Measurements from ENCODE around the gene BAZ2B.

The BAZ2B gene

DNA sequence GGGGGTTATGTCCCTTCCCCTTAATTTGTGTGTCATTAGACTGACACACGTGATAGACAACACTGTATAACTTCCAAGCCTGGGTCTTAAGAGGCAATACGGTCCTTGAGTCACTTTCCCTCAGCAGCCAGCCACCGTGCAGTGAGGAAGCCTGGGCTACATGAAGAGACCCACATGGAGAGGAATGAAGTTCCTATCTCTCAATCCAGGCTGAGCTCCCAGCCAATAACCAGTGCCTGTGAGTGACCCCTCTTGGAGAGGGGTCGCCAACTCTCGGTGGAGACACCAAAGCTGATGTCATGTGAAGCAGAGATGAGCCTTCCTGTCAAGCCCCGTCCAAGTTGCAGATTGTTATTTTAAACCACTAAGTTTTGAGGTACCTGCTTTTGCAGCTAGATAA, 324.2 kb downstream of the BAZ2B start:
- DNase-seq: no peak

DNA sequence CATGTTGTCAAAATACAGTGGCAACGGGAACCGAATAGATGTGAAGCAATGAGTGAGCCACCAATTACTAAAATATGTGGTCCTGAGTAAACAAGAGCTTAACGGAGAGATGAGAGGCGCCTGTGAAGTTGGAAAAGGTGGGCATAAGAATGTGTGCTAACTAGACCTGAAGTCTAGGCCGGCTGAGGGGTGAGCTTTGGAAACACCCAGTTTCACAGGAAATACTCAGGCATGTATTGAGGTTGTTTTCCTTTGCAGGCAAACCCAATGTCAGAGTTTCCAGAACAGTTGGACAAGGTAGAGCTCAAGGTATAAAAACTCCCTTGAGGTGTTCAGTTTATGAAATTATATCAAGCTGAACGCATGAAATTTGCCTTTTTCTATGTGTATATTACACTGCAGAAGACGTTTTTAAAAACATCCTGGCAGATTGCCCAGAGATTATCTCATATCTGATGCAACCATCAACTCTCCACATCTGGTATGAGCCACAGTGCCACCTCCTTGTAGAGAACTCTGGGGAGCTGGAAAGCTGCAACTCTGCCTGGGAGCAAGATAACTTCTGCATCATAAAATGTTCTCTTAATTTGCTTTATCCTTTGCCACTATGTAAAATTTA, 325.9 kb downstream of the BAZ2B start:
- peak; percentile 43 for DNase-seq

DNA sequence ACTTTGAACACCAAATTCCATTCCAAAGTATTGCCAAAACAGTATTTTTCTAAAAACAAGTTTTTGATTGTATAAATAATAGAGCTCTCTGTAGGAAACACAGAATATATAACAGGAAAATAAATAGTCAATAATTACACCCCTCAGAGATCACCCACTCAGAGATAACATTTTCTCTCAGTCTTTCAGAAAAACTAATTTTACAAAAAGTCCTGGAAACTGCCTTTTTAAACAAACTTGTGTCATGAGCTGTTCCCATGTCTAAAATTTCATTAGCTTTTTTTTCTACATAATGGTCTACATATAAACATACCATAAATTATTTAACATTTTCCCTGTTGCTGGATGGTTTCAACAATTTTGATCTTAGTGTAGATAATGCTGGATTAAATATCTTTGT, 328.6 kb downstream of the BAZ2B start:
- no peak for DNase-seq

DNA sequence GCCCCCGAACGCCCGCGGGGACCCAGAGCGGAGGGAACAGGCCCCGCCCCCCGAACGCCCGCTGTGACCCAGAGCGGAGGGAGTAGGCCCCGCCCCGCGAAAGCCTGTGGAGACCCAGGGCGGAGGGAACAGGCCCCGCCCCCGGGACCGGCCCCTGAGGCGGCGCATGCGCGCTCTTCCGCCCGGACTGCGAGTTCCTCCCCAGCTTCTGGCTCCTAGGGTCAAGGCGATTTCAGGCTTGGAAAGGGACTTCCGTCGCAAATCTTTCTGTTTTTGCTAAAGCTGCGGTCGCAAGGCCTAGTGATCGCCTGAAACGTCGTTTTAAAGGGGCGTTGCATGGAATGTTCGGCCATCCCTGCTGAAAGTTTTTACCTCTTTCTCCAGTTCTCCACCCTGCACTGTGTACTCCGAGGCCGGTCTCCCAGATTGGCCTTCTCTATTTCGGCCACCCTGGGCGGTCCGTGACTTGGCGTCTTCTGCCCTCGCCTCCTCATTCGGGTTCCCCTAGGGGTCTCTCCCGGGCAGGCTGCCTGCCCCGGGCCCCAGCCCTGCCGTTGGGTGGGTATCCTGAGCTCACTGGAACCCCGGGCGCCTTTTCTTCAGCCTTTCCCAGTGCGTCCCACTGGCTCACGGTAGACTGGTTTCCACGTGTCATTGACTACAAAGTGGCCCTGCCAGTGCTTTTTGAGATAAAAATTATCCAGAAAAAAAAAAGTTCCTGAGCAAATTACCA, 329.5 kb downstream of the BAZ2B start:
- peak; percentile 98 for DNase-seq

DNA sequence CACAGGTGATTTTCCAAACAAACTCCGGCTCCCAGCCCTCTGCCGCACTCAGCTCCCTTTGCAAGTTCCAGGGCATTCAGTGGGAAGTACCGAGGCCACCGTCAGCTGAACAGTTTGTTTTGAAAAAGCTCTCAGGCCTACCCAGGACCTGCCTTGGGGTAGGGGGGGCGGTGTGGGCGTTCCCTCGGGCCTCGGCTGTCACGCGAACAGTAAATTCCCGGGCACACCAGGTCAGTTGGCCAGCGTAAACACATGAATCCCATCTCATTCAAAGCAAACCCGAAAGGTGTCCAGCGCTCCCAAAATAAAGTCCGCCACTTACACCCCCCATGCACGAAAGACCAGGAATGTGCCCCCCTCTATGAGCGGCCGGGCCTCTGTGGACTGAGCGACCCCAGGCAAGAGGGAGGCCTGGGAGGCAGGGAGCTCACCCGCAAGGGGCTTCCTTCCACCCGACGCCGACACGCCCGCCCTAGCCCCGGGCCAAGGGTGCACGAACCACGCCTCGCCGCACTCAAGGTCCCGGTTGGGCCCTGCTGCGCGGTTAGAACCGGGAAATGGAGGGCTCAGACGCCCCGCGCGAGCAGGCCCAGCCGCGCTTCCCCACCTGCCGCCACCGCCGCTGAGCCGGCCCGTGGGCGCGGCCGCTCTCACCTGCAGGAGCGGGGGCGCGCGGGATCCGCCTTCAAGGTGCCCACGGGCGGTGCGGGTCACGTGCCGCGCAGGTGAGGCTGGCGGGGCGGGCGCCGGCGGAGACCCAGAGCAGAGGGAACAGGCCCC, 330.2 kb downstream of the BAZ2B start, which contains the start of gene WDSUB1:
TSS of gene WDSUB1 (minus strand) at position 775 of the 780 bp plus-strand sequence. CDS start 3,634 bp downstream, outside the sequence.
- peak; percentile 22 for DNase-seq

DNA sequence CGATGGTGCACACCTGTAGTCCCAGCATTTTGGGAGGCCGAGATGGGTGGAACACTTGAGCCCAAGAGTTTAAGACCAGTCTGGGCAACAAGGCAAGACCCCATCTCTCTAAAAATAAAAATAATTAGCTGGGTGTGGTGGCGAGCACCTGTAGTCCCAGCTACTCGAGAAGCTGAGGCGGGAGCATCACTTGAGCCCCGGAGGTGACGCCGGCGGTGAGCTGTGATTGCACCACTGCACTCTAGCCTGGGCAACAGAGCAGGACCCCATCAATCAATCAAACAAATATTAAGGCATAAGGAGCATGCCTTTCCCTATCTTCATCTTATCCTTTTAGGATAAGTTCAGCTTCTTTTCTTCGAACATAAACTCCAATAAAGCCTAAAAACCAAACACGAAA, 330.9 kb downstream of the BAZ2B start:
- DNase-seq: no peak

DNA sequence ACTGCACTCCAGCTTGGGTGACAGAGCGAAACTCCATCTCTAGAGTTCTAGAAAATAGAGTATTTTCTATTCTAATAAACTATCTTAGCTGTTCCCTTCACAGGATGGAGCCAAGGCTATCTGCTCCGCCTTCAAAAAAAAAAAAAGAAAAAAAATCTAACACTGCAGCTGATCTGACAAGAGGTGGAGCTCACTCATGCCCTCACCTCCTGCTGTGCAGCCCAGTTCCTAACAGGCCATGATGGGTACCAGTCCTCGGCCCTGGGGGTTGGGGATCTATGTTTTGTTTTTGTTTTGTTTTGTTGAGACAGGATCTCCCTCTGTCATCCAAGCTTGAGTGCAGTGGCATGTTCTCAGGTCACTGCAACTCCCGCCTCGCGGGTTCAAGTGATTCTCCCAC, 332.8 kb downstream of the BAZ2B start:
- DNase-seq: no peak

DNA sequence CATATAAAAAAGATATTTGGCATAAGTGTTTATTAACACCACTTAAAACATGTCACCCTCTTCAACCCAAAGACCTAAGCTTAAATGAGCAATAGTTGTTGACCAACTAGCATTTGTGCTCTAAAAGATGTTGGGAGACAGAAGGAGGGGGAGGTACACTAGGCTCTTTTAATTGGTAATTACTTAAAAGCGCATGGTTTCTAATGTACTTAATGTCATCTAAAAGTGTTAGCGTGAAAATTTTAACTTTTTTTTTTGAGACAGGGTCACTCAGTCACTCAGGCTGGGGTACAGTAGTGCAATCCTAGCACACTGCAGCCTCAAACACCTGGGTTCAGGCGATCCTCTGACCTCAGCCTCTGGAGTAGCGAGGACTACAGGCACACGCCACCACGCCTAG, 335.3 kb downstream of the BAZ2B start:
- DNase-seq: no peak

DNA sequence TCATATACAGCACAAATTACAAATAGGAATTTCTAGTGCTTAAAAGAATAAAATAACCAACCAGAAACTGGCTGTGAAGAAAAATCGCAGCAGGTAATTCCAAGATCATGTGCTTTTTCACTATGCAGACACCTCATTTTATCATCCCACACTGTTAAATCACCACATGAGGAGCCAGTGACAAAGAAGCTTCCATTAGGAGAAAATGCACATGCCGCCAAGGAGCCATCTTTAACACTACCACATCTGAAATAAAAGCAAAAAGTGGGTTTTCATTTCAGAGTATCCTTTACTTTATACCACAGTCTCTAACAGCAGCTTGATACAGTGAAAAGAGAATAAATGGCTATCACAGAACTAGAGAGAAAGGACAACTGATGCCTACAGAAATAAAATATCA, 336.6 kb downstream of the BAZ2B start:
- DNase-seq: no peak

DNA sequence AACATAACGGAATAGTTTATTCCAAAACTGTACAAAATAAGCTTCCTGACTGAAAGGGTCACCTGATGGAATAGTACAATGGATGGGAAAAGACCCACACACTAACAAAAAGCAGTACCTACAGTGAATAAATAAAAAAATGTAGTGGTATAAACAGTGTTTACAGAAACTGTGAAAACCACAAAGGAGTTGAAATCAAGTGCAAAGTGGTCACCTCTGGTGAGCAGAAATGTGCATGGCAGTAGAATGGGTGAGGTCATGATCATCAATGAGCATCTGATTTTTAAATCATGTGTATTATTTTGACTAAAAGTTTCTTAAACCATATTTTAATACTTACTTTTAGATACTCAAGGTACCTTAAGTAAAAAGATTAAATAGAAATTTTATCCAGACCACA, 341.2 kb downstream of the BAZ2B start:
- no peak for DNase-seq

DNA sequence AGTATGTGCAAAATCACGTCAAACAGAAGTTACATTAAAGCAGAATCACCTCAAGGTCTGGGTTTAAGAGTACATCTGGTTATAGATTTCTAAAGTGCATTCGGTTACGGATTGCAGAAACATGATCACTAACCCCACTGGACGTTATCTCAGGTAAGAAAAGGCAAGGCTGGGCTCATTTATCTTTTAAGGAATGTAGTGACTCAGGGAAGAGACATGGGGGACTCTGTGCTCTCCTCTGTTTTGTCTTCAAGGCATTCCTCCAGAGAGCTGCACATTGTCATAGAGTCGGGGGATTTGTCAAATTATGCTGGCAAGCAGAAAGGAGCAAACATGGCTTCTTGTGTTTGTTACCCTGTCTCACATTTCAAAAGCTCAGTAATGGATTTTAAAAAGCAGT, 344.2 kb downstream of the BAZ2B start:
- no peak for DNase-seq

DNA sequence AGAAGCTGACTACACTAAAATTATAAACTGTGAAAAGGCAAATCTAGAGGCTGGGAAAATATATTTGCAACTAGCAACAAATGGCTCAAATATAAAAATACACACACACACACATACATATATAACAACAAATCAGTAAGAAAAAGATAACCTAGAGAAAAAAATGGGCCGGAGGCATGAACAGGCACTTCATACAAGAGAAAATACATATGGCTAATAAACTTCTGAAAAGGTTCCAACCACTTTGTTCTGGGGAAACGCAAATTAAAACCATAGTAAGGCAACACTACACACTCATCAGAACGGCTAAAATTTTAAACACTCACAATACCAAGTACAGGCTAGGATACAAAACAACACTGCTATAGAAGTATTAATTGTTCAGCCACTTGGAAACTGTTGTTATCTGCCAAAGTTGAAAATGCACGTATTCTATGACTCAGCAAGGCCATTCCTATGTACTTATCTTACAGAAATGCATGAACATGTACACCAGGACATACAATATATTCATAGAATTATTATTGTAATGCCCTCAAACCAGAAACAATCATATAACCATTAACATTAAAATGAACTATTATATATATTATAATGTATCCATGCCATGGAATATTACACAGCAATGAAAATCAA, 345.5 kb downstream of the BAZ2B start:
- no peak for DNase-seq

All from activated CD4-positive, alpha-beta T cell treated with anti-CD3 and anti-CD28 coated beads, Interleukin-10, Interleukin-2, amounts not matched to agents 100 ng/mL and 50 ng/mL, durations not matched to agents 16 hours and 8 hours (primary cell).